Measurements from ENCODE around the gene CPO. TPM values are rescaled to one million over a fixed set of nuclear protein-coding genes. Genes with fewer than 3 reads are reported as not detected.

The CPO gene
- total and polyA plus RNA-seq, 9 of the 15 experiments (the other 6 are each of a cell fraction or from before 2014, with no cell fraction given), result not detected

GRCh38 chr2:206915121-206915520 is 24.2 kb upstream of the CPO start:
- Histone ChIP-seq H3K4me1 (replicated peaks in 1 of 2; ENCODE audit: control insufficient read depth in 2 of 2, insufficient read depth in 2 of 2, low read length in 2 of 2) (no peaks in the 10 kb centered on the region), H3K79me2 (ENCODE audit: control insufficient read depth, insufficient read depth, low read length) (no peaks in the 10 kb centered on the region), H3K4me3 (no peak overlapping the region), H3K27ac (ENCODE audit: extremely low read depth, low read depth, low read length) (no peak overlapping the region), H3K27me3 (ENCODE audit: control insufficient read depth in 2 of 2, insufficient read depth in 2 of 2, low read length in 2 of 2) (no peaks in the 10 kb centered on the region), H3K9ac (ENCODE audit: insufficient read depth in 1 of 2, low read depth in 2 of 2, low read length in 2 of 2) (no peak overlapping the region), H3K9me3 (replicated peaks; ENCODE audit: control insufficient read depth, insufficient read depth, low read depth, low read length) (no peaks in the 10 kb centered on the region), H2AFZ (ENCODE audit: low read depth, low read length) (no peak overlapping the region), H3K4me2 (ENCODE audit: insufficient read depth, low read length) (no peak overlapping the region), H4K20me1 (replicated peaks; ENCODE audit: control insufficient read depth, insufficient read depth, low read length) (no peaks in the 10 kb centered on the region), H3K36me3 (ENCODE audit: control insufficient read depth, insufficient read depth, low read length) (no peaks in the 10 kb centered on the region), H3K9me1 (ENCODE audit: control insufficient read depth, insufficient read depth, low read length) (no peaks in the 10 kb centered on the region)
- FAIRE-seq (no peak), ATAC-seq (no peak), DNase-seq (ENCODE audit: extremely low read depth in 1 of 4, low spot score in 3 of 4) (peak in 1 of 4 experiments; percentile 1)
- in situ Hi-C loops (cut with MboI) (no loop called here), intact Hi-C loops (cut with micrococcal nuclease) (no loop called here)
- TF ChIP-seq SPI1 (IDR thresholded peaks at IDR 0.05; ENCODE audit: borderline replicate concordance, low read depth, low read length) (peak; percentile 47; the same call in 1 of the 2 replicates), ETV5 (CRISPR knock-in tag; IDR thresholded peaks at IDR 0.05; ENCODE audit: low read depth) (no peak), FOSL1 (tag; conservative IDR thresholded peaks at IDR 0.05) (peak; percentile 68), CBFA2T3 (IDR thresholded peaks at IDR 0.05) (0 out of 2 replicates have a peak, but pooled peaks have one; percentile 17)
- no TSS peak for BruUV-seq (replicated peaks)
- POLR2A ChIA-PET, result no interaction called here
- WGBS (ENCODE audit: insufficient coverage, low coverage, missing lambda C conversion rate), result 0% methylated on average over 1 of the region's 1 CpG
- CTCF ChIA-PET (ENCODE audit: low intra/inter-chr PET ratio), result no interaction called here

DNA sequence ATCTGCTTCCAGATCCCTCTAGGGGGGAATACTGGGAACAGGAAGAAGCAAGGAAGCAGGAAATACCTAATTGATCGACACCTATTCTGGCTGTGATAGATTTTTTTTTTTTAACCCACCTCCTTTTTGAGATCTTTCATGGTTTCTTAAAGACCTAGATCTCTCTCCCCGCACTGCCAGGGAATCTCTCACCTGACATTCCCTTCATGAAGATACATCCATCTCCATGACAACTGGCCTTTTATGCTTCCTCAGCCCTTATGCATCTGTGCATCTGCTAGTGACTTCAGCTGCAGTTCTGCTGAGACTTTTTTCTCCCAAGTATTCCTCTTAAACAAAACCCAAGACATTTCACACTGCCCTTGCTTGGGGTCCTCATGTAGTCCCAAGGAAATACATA is 21.1 kb upstream of the CPO start:
- 0% methylated on average over 1 of the region's 2 CpGs for WGBS (ENCODE audit: insufficient coverage, low coverage, missing lambda C conversion rate)
- H3K4me1 ChIP-seq (replicated peaks in 1 of 2; ENCODE audit: control insufficient read depth in 2 of 2, insufficient read depth in 2 of 2, low read length in 2 of 2), result no peaks in the 10 kb centered on the region
- no peak for DNase-seq (ENCODE audit: extremely low read depth in 1 of 4, low spot score in 3 of 4)
- no peak overlapping the region for H3K9ac ChIP-seq (ENCODE audit: insufficient read depth in 1 of 2, low read depth in 2 of 2, low read length in 2 of 2)
- no peak for FAIRE-seq
- no peak overlapping the region for H3K4me2 ChIP-seq (ENCODE audit: insufficient read depth, low read length)
- POLR2A ChIA-PET, result no interaction called here
- no peaks in the 10 kb centered on the region for H3K9me3 ChIP-seq (replicated peaks; ENCODE audit: control insufficient read depth, insufficient read depth, low read depth, low read length)
- TF ChIP-seq ZFPM2 (CRISPR knock-in tag; IDR thresholded peaks at IDR 0.05) (no peak), PHB2 (IDR thresholded peaks at IDR 0.05; ENCODE audit: low read depth) (no peak), ZNF449 (CRISPR knock-in tag; IDR thresholded peaks at IDR 0.05) (no peak)
- TF ChIP-seq, protein P1, sequence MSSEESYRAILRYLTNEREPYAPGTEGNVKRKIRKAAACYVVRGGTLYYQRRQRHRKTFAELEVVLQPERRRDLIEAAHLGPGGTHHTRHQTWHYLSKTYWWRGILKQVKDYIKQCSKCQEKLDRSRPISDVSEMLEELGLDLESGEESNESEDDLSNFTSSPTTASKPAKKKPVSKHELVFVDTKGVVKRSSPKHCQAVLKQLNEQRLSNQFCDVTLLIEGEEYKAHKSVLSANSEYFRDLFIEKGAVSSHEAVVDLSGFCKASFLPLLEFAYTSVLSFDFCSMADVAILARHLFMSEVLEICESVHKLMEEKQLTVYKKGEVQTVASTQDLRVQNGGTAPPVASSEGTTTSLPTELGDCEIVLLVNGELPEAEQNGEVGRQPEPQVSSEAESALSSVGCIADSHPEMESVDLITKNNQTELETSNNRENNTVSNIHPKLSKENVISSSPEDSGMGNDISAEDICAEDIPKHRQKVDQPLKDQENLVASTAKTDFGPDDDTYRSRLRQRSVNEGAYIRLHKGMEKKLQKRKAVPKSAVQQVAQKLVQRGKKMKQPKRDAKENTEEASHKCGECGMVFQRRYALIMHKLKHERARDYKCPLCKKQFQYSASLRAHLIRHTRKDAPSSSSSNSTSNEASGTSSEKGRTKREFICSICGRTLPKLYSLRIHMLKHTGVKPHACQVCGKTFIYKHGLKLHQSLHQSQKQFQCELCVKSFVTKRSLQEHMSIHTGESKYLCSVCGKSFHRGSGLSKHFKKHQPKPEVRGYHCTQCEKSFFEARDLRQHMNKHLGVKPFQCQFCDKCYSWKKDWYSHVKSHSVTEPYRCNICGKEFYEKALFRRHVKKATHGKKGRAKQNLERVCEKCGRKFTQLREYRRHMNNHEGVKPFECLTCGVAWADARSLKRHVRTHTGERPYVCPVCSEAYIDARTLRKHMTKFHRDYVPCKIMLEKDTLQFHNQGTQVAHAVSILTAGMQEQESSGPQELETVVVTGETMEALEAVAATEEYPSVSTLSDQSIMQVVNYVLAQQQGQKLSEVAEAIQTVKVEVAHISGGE (CRISPR knock-in tag; IDR thresholded peaks at IDR 0.05), result no peak
- ATAC-seq, result no peak
- in situ Hi-C loops (cut with MboI) (no loop called here), intact Hi-C loops (cut with micrococcal nuclease) (no loop called here)
- no peaks in the 10 kb centered on the region for H3K27me3 ChIP-seq (ENCODE audit: control insufficient read depth in 2 of 2, insufficient read depth in 2 of 2, low read length in 2 of 2)
- no peak overlapping the region for H3K27ac ChIP-seq (ENCODE audit: extremely low read depth, low read depth, low read length)
- no peaks in the 10 kb centered on the region for H3K9me1 ChIP-seq (ENCODE audit: control insufficient read depth, insufficient read depth, low read length)
- CTCF ChIA-PET (ENCODE audit: low intra/inter-chr PET ratio), result no interaction called here
- H3K4me3 ChIP-seq, result no peak overlapping the region
- no peaks in the 10 kb centered on the region for H4K20me1 ChIP-seq (replicated peaks; ENCODE audit: control insufficient read depth, insufficient read depth, low read length)
- H3K79me2 ChIP-seq (ENCODE audit: control insufficient read depth, insufficient read depth, low read length), result no peaks in the 10 kb centered on the region
- no peaks in the 10 kb centered on the region for H3K36me3 ChIP-seq (ENCODE audit: control insufficient read depth, insufficient read depth, low read length)
- H2AFZ ChIP-seq (ENCODE audit: low read depth, low read length), result no peak overlapping the region
- BruUV-seq (replicated peaks), result no TSS peak
